Epithelial cell of umbilical artery (primary cell): Measurements from ENCODE around the gene CCKAR. TPM values are rescaled to one million over a fixed set of nuclear protein-coding genes. Genes with fewer than 3 reads are reported as not detected.

Experiments
- total RNA-seq: library from RNA; depleted of rRNA; stranded (reverse); fragments of >200 nt; gene quantifications from 2 replicates; pipeline ENCODE4 v1.2.3, GENCODE V29; 2014

The CCKAR gene, protein sequence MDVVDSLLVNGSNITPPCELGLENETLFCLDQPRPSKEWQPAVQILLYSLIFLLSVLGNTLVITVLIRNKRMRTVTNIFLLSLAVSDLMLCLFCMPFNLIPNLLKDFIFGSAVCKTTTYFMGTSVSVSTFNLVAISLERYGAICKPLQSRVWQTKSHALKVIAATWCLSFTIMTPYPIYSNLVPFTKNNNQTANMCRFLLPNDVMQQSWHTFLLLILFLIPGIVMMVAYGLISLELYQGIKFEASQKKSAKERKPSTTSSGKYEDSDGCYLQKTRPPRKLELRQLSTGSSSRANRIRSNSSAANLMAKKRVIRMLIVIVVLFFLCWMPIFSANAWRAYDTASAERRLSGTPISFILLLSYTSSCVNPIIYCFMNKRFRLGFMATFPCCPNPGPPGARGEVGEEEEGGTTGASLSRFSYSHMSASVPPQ
- under 0.01 TPM in 1 of 2 replicates, not detected in the other for total RNA-seq

DNA sequence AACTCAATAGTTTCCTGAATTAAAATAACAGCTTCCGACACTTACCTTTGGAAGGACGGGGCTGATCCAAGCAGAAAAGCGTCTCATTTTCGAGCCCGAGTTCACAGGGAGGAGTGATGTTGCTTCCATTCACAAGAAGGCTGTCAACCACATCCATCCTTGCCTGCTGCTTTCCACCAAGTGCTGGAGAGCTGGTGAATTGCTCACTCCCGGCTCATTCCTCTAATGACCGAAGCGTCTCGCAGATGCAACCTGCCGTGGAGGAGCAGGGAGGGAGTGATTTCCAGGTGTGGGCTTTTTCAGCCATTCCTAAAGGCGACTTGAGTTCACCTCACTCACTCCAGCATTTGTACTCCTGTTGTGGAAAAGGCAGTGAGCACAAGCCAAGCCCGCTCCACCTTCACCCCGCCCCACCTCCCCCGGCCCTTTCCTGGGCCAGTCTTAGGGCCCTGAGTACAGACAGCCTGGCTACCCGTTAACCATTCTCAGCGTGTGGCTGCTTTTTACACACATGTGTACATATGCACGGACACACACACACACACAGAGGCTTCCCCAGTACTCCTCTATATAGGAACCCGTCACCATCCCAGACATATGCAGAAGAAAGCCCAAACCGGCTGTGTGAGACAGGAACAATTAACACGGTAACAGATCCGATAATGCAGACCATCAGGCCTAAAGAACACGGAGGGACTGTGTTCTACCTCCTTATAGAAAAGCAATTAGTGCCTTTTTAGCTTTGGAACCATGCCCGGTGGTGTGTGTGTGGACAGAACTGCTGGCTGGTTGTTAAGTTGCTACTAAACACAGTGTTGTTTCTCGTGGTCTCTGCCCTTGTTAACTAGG, at the start of gene CCKAR:
TSS of gene CCKAR (minus strand) at position 374 of the 849 bp plus-strand sequence. CDS start at position 157, 217 bp downstream.

Other genes with a start within 250 kb of the CCKAR start
- gene RBPJ, start 169.5 kb downstream of the CCKAR start, total RNA-seq: 40.0 and 43.2 TPM in 2 replicates
- gene TBC1D19, start 93.6 kb upstream of the CCKAR start, total RNA-seq: 13.3 and 16.4 TPM in 2 replicates